Thyroid gland (tissue), 4 donors: ENCODE data around the gene YPEL1. TPM values are rescaled to one million over a fixed set of nuclear protein-coding genes. Genes with fewer than 3 reads are reported as not detected.

Experiments used
- DNase-seq, 2 donors: peaks; one replicate each; pipeline ENCODE4 v3.0.0-alpha.2; 2019
- H3K27ac ChIP-seq, 3 donors: fragments of 200-600 bp; sonication (generic); 1 replicate in 2 of 3; 2 replicates in 1 of 3; pipeline ENCODE4 v1.5.1; 2016 to 2019; ENCODE audit warnings: mild to moderate bottlenecking in 1 of 3, moderate library complexity in 1 of 3
- H3K27me3 ChIP-seq: fragments of 200-600 bp; sonication (generic); one replicate; pipeline ENCODE4 v1.5.1; 2019
- H3K36me3 ChIP-seq, 2 donors: fragments of 200-600 bp; sonication (generic); one replicate each; pipeline ENCODE4 v1.5.1; 2016 to 2019
- H3K4me1 ChIP-seq, 2 donors: fragments of 200-600 bp; sonication (generic); one replicate each; pipeline ENCODE4 v1.5.1; 2017 to 2019
- H3K4me3 ChIP-seq, 3 donors: fragments of 200-600 bp; sonication (generic); replicated peaks in 1 of 3; 1 replicate in 2 of 3; 2 replicates in 1 of 3; pipeline ENCODE4 v1.5.1; 2016; ENCODE audit warnings: mild to moderate bottlenecking in 1 of 3
- H3K9me3 ChIP-seq: fragments of 200-600 bp; sonication (generic); one replicate; pipeline ENCODE4 v1.5.1; 2017
- CTCF ChIP-seq, 6 experiments: fragments of 200-600 bp in 3 of 6; fragments of 450-650 bp in 3 of 6; sonication (generic) in 3 of 6; IDR thresholded peaks; one replicate each; pipeline ENCODE4 v1.5.1; 2016 to 2019; ENCODE audit warnings: antibody characterized with exemption in 6 of 6, mild to moderate bottlenecking in 2 of 6, inconsistent platforms in 1 of 6, moderate library complexity in 1 of 6
- POLR2A ChIP-seq, 2 donors: fragments of 450-650 bp; IDR thresholded peaks; one replicate each; pipeline ENCODE4 v1.6.1; 2017; ENCODE audit warnings: antibody characterized with exemption in 2 of 2, mild to moderate bottlenecking in 2 of 2, moderate library complexity in 1 of 2
- WGBS, 2 donors: methylation state at CpG; one replicate each; pipeline ENCODE4 v1.1.5; 2017; 5-methylcytosine and 5-hydroxymethylcytosine counted together
- intact Hi-C: fragments of 100-400 bp; cut with DNase I; formaldehyde crosslinking; loops from one replicate; pipeline ENCODE4 v1.15.1; 2023
- total RNA-seq, 4 donors: library from RNA; depleted of rRNA; stranded (reverse); fragments of >200 nt; gene quantifications; one replicate each; pipeline ENCODE4 v1.2.3, GENCODE V29; 2016

Gene YPEL1
- total RNA-seq, 4 donors from 2014 or later: 4.1 to 6.7 (median 5.4) TPM

GRCh38 chr22:21702700-21703683 lies 32.6 kb downstream of the YPEL1 start:
- intact Hi-C loops: no loop called here
- DNase-seq: no peak
- H3K27me3 ChIP-seq: no peaks in the 10 kb centered on the region
- peaks cover 29 to 42% of the 10 kb centered on the region in 2 donors for H3K4me1 ChIP-seq
- peak overlapping the region; percentile 21 to 53 (median 41) for H3K27ac ChIP-seq
- H3K36me3 ChIP-seq: no peaks in the 10 kb centered on the region
- H3K4me3 ChIP-seq: no peak overlapping the region
- 93 to 94% methylated on average over 24 to 28 of the region's 30 CpGs for WGBS, 2 donors
- no peaks in the 10 kb centered on the region for H3K9me3 ChIP-seq
- no peak for TF ChIP-seq POLR2A (IDR thresholded peaks at IDR 0.05)
- no peak for TF ChIP-seq CTCF (IDR thresholded peaks at IDR 0.05)

- H3K4me3 ChIP-seq: no peak overlapping the region
- no peak overlapping the region for H3K27ac ChIP-seq
- no peaks in the 10 kb centered on the region for H3K9me3 ChIP-seq
- H3K27me3 ChIP-seq: no peaks in the 10 kb centered on the region
- H3K4me1 ChIP-seq: peaks cover 33 to 46% of the 10 kb centered on the region in 2 donors
- peaks cover 5% of the 10 kb centered on the region in 2 donors for H3K36me3 ChIP-seq
- 93 to 99% methylated on average over 6 of the region's 6 CpGs for WGBS, 2 donors
- intact Hi-C loops: no loop called here
- no peak for TF ChIP-seq POLR2A (IDR thresholded peaks at IDR 0.05)
- no peak for TF ChIP-seq CTCF (IDR thresholded peaks at IDR 0.05)
- DNase-seq: no peak
These were observed 33.5 kb downstream of the YPEL1 start for GRCh38 chr22:21702094-21702493.

GRCh38 chr22:21701384-21701971 lies 34.1 kb downstream of the YPEL1 start:
- intact Hi-C loops: no loop called here
- Histone ChIP-seq H3K4me3 (no peak overlapping the region), H3K27me3 (no peaks in the 10 kb centered on the region), H3K27ac (no peak overlapping the region), H3K4me1 (peaks cover 33 to 46% of the 10 kb centered on the region in 2 donors), H3K36me3 (peaks cover 11% of the 10 kb centered on the region in 2 donors), H3K9me3 (no peaks in the 10 kb centered on the region)
- WGBS, 2 donors: 96 to 97% methylated on average over 7 of the region's 7 CpGs
- TF ChIP-seq CTCF (IDR thresholded peaks at IDR 0.05): no peak
- no peak for TF ChIP-seq POLR2A (IDR thresholded peaks at IDR 0.05)
- DNase-seq: no peak

- Histone ChIP-seq H3K36me3 (peaks cover 16% of the 10 kb centered on the region in 2 donors), H3K27ac (peak overlapping the region in 2 of 3 donors; percentile 29 to 53), H3K27me3 (no peaks in the 10 kb centered on the region), H3K4me3 (no peak overlapping the region), H3K4me1 (peaks cover 33 to 46% of the 10 kb centered on the region in 2 donors), H3K9me3 (no peaks in the 10 kb centered on the region)
- 93 to 94% methylated on average over 6 of the region's 6 CpGs for WGBS, 2 donors
- DNase-seq: no peak
- intact Hi-C loops: no loop called here
- TF ChIP-seq CTCF (IDR thresholded peaks at IDR 0.05) (no peak), POLR2A (IDR thresholded peaks at IDR 0.05) (no peak)
These were observed 34.8 kb downstream of the YPEL1 start for GRCh38 chr22:21700822-21701221.
